Stimulated activated CD8-positive, alpha-beta memory T cell treated with anti-CD3 and anti-CD28 coated beads, Interleukin-15, amount 100 ng/mL, for 4 hours (primary cell): ENCODE measurements around the gene GJB2.

Experiments used
- DNase-seq, 2 donors: peaks; one replicate each; pipeline ENCODE4 v3.0.0-alpha.2; 2020; ENCODE audit warnings: low read depth in 2 of 2

Gene GJB2

DNA sequence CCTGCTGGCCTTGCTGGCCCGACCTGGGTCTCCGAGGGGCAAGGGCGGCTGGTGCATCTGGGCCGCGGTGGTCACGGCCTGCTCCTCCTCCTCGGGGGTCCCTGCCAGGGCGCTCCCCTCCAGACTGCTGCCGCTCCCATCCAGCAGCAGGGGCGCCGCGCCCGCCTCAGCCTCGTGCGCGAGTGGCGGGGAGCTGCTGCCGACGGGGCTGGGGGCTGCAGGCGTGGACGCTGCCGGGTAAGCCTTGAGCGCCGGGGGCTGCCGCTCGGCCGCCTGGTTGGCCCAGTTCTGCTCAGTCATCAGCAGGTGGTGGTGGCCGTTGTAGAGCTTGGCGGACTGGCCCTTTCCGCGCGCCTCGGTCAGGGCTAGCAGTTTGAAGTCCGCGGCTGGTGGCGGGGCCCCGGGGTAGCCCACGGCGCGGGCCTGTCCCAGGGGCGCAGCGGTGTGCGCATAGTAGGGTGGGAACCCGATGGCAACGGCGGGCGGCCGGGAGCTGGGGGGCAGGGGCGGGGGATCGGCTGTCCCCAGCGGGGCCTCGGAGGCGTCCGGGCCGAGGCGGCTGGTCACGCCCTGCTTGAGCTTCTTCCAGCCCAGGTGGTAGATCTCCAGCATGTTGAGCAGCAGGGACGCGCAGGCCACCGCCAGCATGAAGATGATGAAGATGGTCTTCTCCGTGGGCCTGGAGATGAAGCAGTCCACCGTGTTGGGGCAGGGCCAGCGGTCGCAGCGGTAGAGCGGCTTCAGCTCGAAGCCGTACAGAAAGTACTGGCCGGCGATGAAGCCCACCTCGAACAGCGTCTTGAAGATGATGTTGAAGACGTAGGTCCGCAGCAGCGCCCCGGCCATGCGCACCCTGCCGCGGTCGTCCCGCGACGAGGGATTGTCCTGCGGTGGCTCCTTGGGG, 50.5 kb downstream of the GJB2 start:
- DNase-seq = no peak

DNA sequence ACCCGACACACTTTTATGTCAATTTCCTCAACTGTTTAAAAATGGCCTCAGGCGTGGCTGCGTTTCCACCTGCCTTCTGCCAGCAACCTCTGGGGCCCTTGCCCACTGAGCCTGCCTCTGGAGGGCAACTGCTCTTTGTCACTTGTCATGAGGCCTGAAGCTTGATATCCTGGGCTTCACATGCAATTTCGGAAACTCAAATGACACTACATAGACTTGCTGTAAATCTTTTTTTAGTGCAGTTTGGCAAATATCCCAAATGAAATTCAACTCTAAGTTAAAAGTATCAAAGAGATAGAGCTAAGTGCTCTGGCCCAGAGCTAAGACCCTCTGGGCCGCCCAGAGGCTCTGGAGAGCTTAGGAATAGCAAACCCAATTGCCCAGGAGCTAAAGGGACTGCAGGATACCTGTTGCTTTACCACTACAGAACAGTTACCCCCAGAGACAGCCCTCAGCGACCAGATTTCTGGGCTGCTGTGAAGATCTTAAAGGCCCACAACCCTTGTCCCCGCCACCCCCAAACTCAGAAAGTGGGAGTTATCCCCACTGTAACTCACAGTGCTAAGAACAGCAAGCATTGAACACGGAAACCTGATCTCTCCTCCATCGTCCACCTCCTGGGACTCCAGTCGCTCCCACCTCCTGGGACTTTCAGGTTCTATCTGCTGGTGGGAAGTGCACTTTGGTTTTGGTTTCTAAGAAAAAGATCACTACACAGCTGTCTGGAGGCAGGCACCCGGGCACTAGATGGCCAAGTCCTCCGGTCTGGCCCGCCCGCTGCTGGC, 51.3 kb downstream of the GJB2 start:
- no peak for DNase-seq

DNA sequence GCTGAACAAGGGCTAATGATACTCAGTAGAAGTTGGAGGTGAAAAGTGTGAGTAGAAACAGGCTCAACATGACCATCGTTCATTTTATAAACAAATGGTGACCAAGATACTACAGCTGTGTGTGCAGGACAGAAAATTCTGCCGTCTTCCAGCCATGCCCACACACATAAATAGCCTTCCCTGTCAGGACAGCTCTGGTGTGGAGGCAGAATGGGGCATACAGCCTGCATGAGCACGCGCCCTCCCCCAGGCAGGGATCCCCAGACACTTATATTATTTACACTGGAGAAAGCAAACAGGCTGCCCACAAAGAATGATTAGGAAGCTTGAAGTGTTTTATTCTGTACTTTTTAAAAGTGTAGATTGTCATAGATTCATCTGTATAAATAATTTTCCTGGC, 52.3 kb downstream of the GJB2 start:
- DNase-seq = no peak

DNA sequence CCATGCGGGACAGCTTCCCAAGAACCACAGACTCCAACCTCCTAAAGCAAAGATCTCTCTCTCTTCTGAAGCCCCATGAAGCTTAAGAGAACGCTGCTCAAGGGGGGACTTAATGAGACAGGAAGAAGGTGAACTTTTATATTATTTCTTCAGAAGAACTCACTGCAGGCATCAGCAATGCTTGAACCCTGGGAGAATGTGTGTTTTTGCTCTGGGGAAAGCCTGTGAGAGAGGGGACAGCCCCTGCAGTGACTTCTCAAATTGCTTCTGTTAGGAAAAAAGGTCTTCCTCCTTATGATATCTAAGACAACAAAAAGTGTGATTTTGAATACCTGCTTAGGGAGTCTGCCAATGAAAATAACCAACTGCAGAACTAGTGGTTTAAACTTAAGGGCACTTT, 54.9 kb downstream of the GJB2 start:
- no peak for DNase-seq
